Ishikawa (cell line): ENCODE measurements around the gene PBLD.

Source experiments
- CEBPB ChIP-seq: IDR thresholded peaks from 2 replicates; pipeline ENCODE4 v1.6.1; 2012
- CREB1 ChIP-seq: IDR thresholded peaks from 2 replicates; pipeline ENCODE4 v1.6.1; 2012; ENCODE audit warnings: low read depth
- EP300 ChIP-seq: IDR thresholded peaks from 2 replicates; pipeline ENCODE4 v1.6.1; 2012; ENCODE audit warnings: borderline replicate concordance
- MAX ChIP-seq: IDR thresholded peaks from 2 replicates; pipeline ENCODE4 v1.6.1; 2012
- RAD21 ChIP-seq: IDR thresholded peaks from 2 replicates; pipeline ENCODE4 v1.6.1; 2012; ENCODE audit warnings: low read depth
- REST ChIP-seq: IDR thresholded peaks from 2 replicates; pipeline ENCODE4 v1.6.1; 2012; ENCODE audit warnings: low read depth, mild to moderate bottlenecking

- no peak for TF ChIP-seq MAX
- TF ChIP-seq CEBPB, result no peak
- no peak for TF ChIP-seq CREB1
- no peak for TF ChIP-seq EP300
- no peak for TF ChIP-seq REST
- no peak for TF ChIP-seq RAD21
These were observed 61.4 kb downstream of the PBLD start for GRCh38 chr10:68271196-68271882.
